ENCODE data around the gene GPR153. TPM values are rescaled to one million over a fixed set of nuclear protein-coding genes. Genes with fewer than 3 reads are reported as not detected.

GPR153 gene
- total RNA-seq, 4 donors from 2014 or later: 5.6 to 16.1 (median 14.2) TPM

GRCh38 chr1:6292102-6292501 lies 31.2 kb upstream of the GPR153 start:
- Histone ChIP-seq H3K36me3 (peaks cover 13% of the 10 kb centered on the region), H3K27ac (no peak overlapping the region), H3K27me3 (no peaks in the 10 kb centered on the region), H3K9me3 (no peaks in the 10 kb centered on the region), H3K4me3 (no peak overlapping the region), H3K4me1 (peaks cover 18% of the 10 kb centered on the region)
- TF ChIP-seq CTCF (IDR thresholded peaks at IDR 0.05) (no peak), POLR2AphosphoS5 (IDR thresholded peaks at IDR 0.05) (no peak), EP300 (IDR thresholded peaks at IDR 0.05) (no peak), POLR2A (IDR thresholded peaks at IDR 0.05) (no peak)
- DNase-seq (ENCODE audit: low spot score in 2 of 2): no peak
- 76% methylated on average over 8 of the region's 10 CpGs for WGBS

GRCh38 chr1:6288665-6289064 lies 27.8 kb upstream of the GPR153 start:
- Histone ChIP-seq H3K36me3 (peaks cover 3% of the 10 kb centered on the region), H3K9me3 (no peaks in the 10 kb centered on the region), H3K27me3 (no peaks in the 10 kb centered on the region), H3K4me1 (peaks cover 21% of the 10 kb centered on the region), H3K4me3 (no peak overlapping the region), H3K27ac (no peak overlapping the region)
- no peak for DNase-seq (ENCODE audit: low spot score in 2 of 2)
- WGBS: 50% methylated on average over 7 of the region's 10 CpGs
- TF ChIP-seq CTCF (IDR thresholded peaks at IDR 0.05) (no peak), POLR2AphosphoS5 (IDR thresholded peaks at IDR 0.05) (no peak), EP300 (IDR thresholded peaks at IDR 0.05) (no peak), POLR2A (IDR thresholded peaks at IDR 0.05) (no peak)

GRCh38 chr1:6288026-6288425 lies 27.1 kb upstream of the GPR153 start:
- Histone ChIP-seq H3K4me1 (peaks cover 21% of the 10 kb centered on the region), H3K9me3 (no peaks in the 10 kb centered on the region), H3K27me3 (no peaks in the 10 kb centered on the region), H3K4me3 (no peak overlapping the region), H3K36me3 (no peaks in the 10 kb centered on the region), H3K27ac (no peak overlapping the region)
- 87% methylated on average over 3 of the region's 14 CpGs for WGBS
- DNase-seq (ENCODE audit: low spot score in 2 of 2): no peak
- TF ChIP-seq POLR2AphosphoS5 (IDR thresholded peaks at IDR 0.05) (no peak), POLR2A (IDR thresholded peaks at IDR 0.05) (no peak), CTCF (IDR thresholded peaks at IDR 0.05) (no peak), EP300 (IDR thresholded peaks at IDR 0.05) (no peak)

- no peaks in the 10 kb centered on the region for H3K9me3 ChIP-seq
- DNase-seq (ENCODE audit: low spot score in 2 of 2): no peak
- peaks cover 21% of the 10 kb centered on the region for H3K4me1 ChIP-seq
- H3K27me3 ChIP-seq: no peaks in the 10 kb centered on the region
- TF ChIP-seq POLR2AphosphoS5 (IDR thresholded peaks at IDR 0.05) (no peak), EP300 (IDR thresholded peaks at IDR 0.05) (no peak), POLR2A (IDR thresholded peaks at IDR 0.05) (no peak), CTCF (IDR thresholded peaks at IDR 0.05) (no peak)
- WGBS: 56% methylated on average over 10 of the region's 10 CpGs
- no peak overlapping the region for H3K4me3 ChIP-seq
- no peaks in the 10 kb centered on the region for H3K36me3 ChIP-seq
- H3K27ac ChIP-seq: no peak overlapping the region
These were observed 26.6 kb upstream of the GPR153 start for GRCh38 chr1:6287431-6287886.

- Histone ChIP-seq H3K4me1 (peaks cover 21% of the 10 kb centered on the region), H3K9me3 (no peaks in the 10 kb centered on the region), H3K4me3 (no peak overlapping the region), H3K27me3 (no peaks in the 10 kb centered on the region), H3K36me3 (no peaks in the 10 kb centered on the region), H3K27ac (no peak overlapping the region)
- peak in 1 of 2 donors; percentile 55 for DNase-seq (ENCODE audit: low spot score in 2 of 2)
- no peak for TF ChIP-seq POLR2AphosphoS5 (IDR thresholded peaks at IDR 0.05)
- TF ChIP-seq EP300 (IDR thresholded peaks at IDR 0.05): no peak
- TF ChIP-seq POLR2A (IDR thresholded peaks at IDR 0.05): no peak
- TF ChIP-seq CTCF (IDR thresholded peaks at IDR 0.05): no peak
- WGBS: 90% methylated on average over 13 of the region's 13 CpGs
These were observed 26.1 kb upstream of the GPR153 start for GRCh38 chr1:6287029-6287428.

Measured in suprapubic skin (tissue), 4 donors.